ENCODE data around the gene MED14.

The MED14 gene

DNA sequence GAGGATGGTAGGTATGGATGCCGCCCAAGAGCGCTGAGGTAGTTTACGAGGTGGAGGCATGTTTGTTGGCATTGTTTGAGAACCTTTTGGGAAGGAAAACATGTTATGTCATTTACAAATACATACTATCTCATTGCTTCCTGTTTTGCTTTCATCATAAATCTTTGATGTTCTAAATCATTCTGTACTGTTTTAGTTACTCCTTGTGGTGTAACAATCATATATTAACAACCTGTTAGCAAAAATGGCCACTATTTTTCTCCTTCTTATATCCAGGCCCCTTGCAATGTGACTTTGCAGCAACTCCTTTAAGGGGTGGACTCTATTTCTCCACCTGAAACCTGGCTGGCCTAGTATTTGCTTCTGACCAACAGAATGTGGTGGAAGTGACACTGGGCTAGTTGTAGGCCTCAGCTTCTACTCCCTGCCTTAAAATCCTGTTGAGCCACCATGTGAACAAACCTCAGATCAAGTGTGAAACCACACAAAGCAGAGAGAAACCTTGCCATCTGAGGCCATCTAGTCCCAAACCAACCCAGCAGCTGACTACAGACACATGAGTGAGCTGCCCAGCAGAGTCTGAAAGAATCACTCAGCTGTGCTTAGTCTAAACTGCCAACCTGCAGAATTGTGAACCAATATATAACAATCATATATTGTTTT lies 72.1 kb downstream of the MED14 start:
- DNase-seq (ENCODE audit: low read depth), result no peak

- DNase-seq (ENCODE audit: low read depth), result no peak
These were observed 73.9 kb downstream of the MED14 start for GRCh38 chrX:40661489-40661888.

DNA sequence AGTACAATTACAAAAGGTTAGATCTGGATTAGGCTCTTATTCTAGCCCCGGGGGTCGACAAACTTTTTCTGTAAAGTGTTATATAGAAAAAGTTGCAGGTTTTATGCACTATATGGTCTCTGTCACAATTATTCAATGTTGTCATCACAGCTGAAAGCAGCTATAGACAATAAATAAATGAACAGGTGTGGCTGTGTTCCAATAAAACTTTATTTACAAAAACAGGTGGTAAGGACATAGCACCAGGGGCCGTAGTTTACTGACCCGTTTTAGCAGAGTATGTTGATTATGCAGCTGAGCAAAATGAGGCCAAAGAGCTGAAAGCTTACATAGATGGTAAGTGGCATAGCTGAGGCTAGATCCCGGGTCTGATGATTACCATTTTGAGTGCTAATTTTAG lies 75.0 kb downstream of the MED14 start:
- DNase-seq (ENCODE audit: low read depth), result no peak

GRCh38 chrX:40653535-40653934 lies 81.8 kb downstream of the MED14 start:
- no peak for DNase-seq (ENCODE audit: low read depth)

- no peak for DNase-seq (ENCODE audit: low read depth)
These were observed 82.7 kb downstream of the MED14 start for GRCh38 chrX:40652664-40653063.

- peak; percentile 21 for DNase-seq (ENCODE audit: low read depth)
These were observed 83.6 kb downstream of the MED14 start for GRCh38 chrX:40651620-40652223.

DNA sequence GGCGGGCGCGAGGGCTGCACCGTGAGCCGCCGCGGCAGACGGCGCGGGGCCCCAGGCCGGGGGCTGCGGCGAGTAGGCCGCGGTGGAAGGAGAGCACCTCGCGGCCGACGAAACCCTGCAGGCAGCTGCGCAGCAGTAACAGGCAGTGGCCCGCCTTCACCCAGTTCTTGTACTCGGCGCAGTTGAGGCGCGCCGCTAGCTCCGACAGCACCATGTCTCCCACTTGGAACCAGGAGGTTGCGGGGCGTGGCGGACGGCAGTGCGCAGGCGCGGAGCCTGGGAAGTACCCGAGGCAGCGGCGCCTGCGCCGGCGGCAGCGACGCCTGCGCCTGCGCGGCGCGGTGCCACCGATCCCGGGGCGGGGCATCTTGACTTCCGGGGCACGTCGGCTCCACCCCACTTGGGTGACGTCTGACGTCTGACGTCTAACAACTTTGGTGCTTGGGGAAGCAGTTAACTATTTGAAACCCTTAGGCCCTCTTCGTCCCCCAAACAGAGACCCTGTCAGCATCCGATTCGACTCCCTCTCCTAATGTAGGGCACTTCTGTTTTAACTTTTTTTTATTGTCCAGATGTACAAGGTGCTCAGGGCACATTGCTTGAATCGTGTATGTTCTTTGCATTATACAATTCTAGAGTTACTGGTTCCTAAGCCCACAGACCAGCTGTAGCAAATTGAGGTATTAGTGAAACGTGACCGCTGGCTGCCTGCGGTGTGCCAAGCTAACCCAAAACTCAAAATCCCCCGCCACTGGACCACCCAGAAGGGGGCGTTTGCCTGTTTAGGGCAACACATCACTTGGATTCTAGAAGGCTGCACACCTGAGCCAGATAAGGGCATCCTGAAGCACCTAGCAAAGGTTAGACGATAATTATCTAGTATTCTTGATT lies 87.8 kb downstream of the MED14 start, which contains the start of gene CXorf38:
CXorf38 (minus strand) TSS at position 255 of the 891 bp plus-strand sequence; CDS start at position 214, 41 bp downstream.
- peak; percentile 81 for DNase-seq (ENCODE audit: low read depth)

DNA sequence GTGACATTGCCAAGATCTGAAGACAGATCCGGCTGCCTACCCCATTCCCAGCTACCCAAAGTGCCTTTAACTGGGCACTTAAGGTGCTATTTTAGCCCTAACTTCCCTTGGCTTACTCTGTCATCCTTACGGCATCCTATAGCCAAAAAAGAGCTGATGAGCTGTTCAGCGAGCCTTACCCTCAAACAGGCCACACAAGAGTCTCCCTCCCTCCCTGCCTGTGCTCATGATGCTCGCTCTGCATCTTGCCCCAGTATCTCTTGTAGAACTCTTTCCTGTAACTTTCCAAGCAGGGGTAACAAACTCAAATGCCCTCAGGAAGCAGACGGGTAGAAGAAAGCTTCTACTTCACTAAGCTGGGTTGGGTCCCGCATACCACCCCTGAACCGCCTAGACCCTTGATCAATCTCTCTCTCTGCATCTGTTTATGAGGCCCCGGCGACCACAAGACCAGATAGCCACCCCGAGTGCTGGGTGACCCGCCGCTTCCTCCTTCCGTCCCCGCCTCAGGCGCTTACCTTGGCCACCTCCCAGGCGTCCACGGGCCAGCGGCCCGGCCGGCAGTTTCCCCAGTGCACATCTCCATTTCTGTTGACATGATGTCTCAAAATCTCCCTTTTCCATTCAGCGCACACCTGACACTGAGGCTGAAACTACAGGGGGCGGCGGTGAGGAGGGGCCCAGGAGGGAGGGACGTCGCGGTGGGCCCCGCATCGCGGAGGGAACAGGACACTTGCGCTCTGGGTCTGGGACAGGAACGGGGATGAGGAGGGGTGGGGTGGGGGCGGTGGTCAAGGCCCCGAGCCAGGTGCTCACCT lies 88.6 kb downstream of the MED14 start:
- DNase-seq (ENCODE audit: low read depth), result peak; percentile 3

DNA sequence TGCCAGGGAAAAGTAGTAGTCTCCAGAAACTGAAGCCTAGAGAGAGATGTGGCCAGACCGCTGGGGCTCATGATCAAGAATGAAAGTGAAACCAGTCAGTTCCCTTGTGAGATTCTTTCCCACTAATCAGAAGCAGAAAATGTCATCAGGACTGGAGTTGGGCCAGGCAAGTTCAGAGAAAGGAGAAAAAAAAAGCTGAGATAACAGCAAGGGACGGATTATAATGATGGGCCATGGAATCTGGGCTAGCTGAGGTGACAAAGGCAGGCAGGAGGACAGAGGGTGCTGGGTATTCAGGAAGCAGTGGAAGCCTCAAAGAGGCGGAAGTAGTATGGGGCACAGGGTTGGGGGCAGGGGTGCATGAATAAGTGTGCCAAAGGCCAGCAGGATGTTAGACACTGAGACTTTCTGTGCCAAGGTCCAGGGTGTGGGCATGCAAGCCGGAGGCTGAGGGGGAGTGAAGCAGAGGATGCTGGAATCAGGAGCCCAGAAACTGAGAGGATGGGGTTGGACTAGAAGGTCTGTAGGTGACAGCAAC lies 90.5 kb downstream of the MED14 start:
- peak; percentile 58 for DNase-seq (ENCODE audit: low read depth)

DNA sequence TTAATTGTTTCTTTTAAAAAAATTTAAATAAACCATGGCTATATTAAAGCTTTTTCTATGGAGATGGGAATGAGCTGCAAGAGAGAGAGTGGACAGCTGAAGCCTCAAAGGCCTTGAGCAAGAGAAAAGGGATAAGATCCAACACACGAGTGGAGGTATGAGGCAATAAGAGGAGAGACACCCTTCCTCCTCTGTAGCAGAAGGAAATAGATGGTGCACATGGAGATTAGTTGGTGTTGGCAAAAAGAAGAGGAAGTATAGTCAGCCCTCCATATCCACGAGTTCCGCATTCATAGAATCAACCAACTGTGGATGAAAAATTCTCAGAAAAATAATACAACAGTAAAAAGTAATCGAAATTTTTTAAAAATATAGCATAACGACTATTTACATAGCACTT lies 91.2 kb downstream of the MED14 start:
- peak; percentile 71 for DNase-seq (ENCODE audit: low read depth)

DNA sequence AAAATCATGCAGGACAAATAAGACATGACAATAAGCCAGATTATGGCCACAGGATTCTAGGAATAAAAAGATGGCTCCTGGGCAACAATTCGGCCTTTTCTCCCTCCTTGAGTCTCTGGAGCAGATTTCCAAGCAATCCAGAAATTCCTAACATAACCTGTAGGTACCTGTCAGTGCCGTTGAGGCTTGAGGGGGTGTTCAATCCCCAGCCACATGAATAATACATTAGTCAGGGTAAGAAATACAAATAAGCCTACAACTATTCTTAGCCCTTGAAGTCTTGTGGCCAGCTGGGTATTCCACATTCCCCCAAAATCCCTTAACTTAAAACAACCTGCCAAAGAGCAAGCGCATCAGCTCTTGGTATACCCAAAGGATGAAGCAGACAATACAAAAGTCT lies 97.7 kb downstream of the MED14 start:
- no peak for DNase-seq (ENCODE audit: low read depth)

DNA sequence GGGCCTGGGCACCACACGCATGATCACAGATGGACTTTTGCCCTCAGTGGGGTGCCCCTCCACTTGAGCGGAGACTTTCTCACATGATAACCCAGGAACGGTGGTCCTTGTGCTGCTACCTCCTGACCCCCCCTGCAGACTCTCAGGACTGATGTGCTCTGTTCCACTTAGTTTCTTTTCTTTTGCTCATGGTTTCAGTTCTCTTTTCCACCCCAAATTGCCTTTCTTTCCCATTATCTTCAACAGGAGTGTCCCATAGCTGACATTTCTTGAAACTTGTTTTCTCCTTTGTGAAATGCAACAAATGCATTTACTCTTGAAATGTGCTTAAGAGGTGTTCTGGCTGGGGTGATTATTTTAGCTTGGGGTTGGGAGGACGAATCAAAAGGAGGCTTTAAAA lies 103.1 kb downstream of the MED14 start:
- no peak for DNase-seq (ENCODE audit: low read depth)

- peak; percentile 5 for DNase-seq (ENCODE audit: low read depth)
These were observed 106.8 kb downstream of the MED14 start for GRCh38 chrX:40628506-40628905.

- DNase-seq (ENCODE audit: low read depth), result no peak
These were observed 110.0 kb downstream of the MED14 start for GRCh38 chrX:40625294-40625693.

DNA sequence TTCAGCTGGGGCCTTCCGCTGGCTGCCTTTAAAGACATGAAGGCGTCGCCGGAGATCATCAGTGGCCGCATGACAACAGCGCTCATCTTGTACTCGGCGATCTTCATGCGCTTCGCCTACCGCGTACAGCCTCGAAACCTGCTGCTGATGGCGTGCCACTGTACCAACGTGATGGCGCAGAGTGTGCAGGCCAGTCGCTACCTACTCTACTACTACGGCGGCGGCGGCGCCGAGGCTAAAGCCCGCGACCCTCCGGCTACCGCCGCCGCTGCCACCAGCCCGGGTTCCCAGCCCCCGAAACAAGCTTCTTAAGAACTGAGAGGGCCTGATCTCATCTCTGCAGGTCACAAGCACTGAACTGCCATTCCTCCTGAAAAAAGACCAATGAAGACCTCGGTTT lies 111.7 kb downstream of the MED14 start:
- no peak for DNase-seq (ENCODE audit: low read depth)

DNA sequence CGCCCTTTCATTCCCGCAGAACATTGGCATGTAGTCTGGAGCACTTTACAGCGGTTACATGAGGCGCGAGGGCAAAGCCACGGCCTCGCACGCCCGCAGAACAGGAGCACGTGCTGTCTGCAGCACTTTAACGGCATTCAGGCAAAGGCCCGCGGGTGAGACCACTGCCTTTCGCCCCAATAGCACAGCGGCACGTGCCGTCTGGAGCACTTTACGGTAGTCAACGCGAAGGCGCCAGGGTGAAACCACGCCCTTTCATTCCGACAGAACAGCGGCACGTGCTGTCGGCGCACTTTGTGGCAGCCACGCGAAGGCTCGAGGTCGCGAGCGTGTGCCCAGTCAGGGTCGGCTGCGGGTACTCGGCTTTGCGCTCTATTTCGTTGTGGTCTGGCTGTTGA lies 112.2 kb downstream of the MED14 start, which contains the start of gene MPC1L:
MPC1L (plus strand) TSS at position 290 of the 398 bp plus-strand sequence. CDS start 138 bp downstream, outside the sequence.
- no peak for DNase-seq (ENCODE audit: low read depth)

GRCh38 chrX:40622479-40623138 lies 112.7 kb downstream of the MED14 start:
- DNase-seq (ENCODE audit: low read depth), result no peak

GRCh38 chrX:40617566-40617965 lies 117.8 kb downstream of the MED14 start:
- DNase-seq (ENCODE audit: low read depth), result no peak

DNA sequence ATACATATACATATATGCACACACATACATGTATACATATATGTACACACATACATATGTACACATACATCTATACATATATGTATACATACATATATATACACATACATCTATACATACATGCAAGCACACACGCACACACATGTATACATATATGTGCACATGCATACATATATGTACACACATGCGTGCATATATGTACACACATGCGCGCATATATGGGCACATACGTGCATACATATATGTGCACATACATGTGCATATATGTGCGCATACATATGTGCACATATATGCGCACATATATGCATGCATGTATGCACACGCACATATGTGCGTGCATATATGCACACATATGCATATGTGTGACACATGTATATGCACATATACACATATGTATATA lies 119.4 kb downstream of the MED14 start:
- no peak for DNase-seq (ENCODE audit: low read depth)

- DNase-seq (ENCODE audit: low read depth), result no peak
These were observed 122.8 kb downstream of the MED14 start for GRCh38 chrX:40612511-40612910.

DNA sequence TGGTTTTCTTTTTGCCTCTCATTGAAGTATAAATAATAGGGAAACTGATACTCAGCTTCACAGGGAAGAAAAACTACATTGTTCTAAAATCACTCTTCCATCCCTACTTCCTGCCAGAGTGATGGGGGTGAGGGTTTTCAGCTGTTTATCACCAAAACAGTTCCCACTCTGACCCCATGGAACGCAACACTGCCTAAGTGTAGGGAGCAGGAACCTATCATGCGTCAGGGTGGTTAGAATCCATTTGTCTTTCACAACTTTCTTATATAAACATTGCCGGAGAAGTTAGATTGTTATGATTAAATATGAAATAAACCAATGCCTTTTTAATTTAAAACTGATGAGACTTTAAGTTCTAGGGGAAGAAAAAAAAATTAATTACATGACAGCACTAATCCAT lies 128.0 kb downstream of the MED14 start:
- peak; percentile 48 for DNase-seq (ENCODE audit: low read depth)
